Panc1 (cell line): ENCODE results near the gene ZZZ3.

ENCODE experiments used
- POLR2AphosphoS5 ChIP-seq: IDR thresholded peaks from 2 replicates; pipeline ENCODE4 v1.6.1; 2012; ENCODE audit warnings: mild to moderate bottlenecking, low read depth, low read length, moderate library complexity
- TF ChIP-seq, protein P1 (sequence below): fragments of 450-650 bp; IDR thresholded peaks from 2 replicates; pipeline ENCODE4 v1.5.1; 2017; ENCODE audit warnings: mild to moderate bottlenecking

DNA sequence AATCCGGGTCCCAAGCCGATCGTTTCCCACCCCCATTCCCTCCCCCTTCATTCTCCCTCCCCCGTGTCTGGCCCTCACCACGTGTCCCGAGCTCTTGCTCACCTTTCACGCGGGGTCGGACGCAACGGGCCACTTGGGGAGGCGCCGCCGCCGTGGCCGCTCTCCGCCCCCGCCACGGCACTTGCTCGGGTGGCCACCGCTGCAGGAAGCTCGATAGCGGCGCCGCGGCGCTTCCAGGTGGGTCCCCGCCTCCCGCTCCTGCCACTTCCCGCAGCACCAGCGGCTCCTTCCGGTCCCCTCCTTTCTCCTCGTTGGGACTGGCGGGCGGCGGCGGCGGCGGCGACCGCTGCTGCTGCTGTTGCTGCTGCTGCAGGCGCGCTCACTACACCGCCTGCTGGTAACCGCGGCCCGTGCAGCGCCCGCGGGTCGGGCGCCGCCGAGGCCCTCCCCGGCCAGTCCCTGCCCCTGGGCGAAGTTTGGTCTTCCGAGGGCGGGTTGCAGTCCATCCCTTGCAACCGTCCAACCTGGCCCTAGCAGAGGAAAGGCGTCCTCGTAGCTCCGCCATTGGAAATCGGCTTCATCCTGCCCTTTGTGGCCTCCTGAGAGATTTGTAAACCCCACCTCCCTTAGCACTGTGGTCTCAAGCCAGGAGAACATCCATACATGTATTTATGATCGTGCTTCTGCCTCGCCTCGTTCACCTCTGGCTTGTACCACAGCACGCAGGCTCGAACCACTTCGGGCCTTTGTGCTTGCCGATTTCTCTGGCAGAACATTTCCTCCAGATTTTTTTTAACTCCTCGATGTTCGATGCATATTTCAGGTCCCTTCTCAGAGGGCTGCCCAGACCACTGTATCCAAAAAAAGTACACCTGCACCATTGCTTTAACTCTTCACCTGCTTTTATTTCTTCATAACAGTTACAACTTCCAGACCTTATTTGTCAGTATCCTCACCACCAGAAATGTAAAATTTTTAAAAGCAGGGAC, 996 bp upstream of the ZZZ3 start:
- TF ChIP-seq, protein P1, sequence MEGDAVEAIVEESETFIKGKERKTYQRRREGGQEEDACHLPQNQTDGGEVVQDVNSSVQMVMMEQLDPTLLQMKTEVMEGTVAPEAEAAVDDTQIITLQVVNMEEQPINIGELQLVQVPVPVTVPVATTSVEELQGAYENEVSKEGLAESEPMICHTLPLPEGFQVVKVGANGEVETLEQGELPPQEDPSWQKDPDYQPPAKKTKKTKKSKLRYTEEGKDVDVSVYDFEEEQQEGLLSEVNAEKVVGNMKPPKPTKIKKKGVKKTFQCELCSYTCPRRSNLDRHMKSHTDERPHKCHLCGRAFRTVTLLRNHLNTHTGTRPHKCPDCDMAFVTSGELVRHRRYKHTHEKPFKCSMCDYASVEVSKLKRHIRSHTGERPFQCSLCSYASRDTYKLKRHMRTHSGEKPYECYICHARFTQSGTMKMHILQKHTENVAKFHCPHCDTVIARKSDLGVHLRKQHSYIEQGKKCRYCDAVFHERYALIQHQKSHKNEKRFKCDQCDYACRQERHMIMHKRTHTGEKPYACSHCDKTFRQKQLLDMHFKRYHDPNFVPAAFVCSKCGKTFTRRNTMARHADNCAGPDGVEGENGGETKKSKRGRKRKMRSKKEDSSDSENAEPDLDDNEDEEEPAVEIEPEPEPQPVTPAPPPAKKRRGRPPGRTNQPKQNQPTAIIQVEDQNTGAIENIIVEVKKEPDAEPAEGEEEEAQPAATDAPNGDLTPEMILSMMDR: peak; percentile 95
- TF ChIP-seq POLR2AphosphoS5: peak; percentile 75
